Measurements from ENCODE around the gene SPATC1L. TPM values are rescaled to one million over a fixed set of nuclear protein-coding genes. Genes with fewer than 3 reads are reported as not detected.
"Not testable (repeated sequence)": the region's sequence is repeated elsewhere in the genome, so short reads cannot be mapped to it uniquely, and the experiment has no call there.

SPATC1L gene
- total RNA-seq, 2 donors from 2014 or later: 29.5 to 31.9 TPM

- peak overlapping the region; percentile 74 for H3K27ac Mint-ChIP-seq
- 89 to 100% methylated on average over 4 to 6 of the region's 6 CpGs for WGBS, 2 experiments (ENCODE audit: insufficient coverage in 1 of 2, insufficient read length in 1 of 2)
- no peaks in the 10 kb centered on the region for H3K27me3 Mint-ChIP-seq (ENCODE audit: insufficient read depth)
These were observed 11.3 kb downstream of the SPATC1L start for GRCh38 chr21:46172863-46173528.

GRCh38 chr21:46171996-46172862 lies 12.0 kb downstream of the SPATC1L start:
- Histone ChIP-seq H3K27ac (ENCODE audit: low read depth, low read length) (no peak overlapping the region), H3K4me1 (ENCODE audit: control insufficient read depth, insufficient read depth, low read length) (no peaks in the 10 kb centered on the region), H3K9ac (ENCODE audit: extremely low read depth, low read length, poor library complexity, severe bottlenecking) (no peak overlapping the region), H3K36me3 (ENCODE audit: control insufficient read depth, insufficient read depth, low read length) (no peaks in the 10 kb centered on the region), H3K27me3 (ENCODE audit: control insufficient read depth, insufficient read depth, low read length, poor library complexity, severe bottlenecking) (no peaks in the 10 kb centered on the region), H3K9me3 (ENCODE audit: control insufficient read depth, low read length) (peaks cover 7% of the 10 kb centered on the region), H3K4me3 (ENCODE audit: low read length) (no peak overlapping the region)
- H3K27ac Mint-ChIP-seq: no peak overlapping the region
- H3K4me3 Mint-ChIP-seq: no peak overlapping the region
- no peaks in the 10 kb centered on the region for H3K27me3 Mint-ChIP-seq (ENCODE audit: insufficient read depth)
- H3K4me1 Mint-ChIP-seq: no peaks in the 10 kb centered on the region
- TF ChIP-seq CTCF (conservative IDR thresholded peaks at IDR 0.05): no peak
- DNase-seq: no peak
- peaks cover 10% of the 10 kb centered on the region for H3K9me3 Mint-ChIP-seq
- H3K36me3 Mint-ChIP-seq (ENCODE audit: low read depth): peaks cover 11% of the 10 kb centered on the region
- 94 to 96% methylated on average over 12 to 21 of the region's 21 CpGs for WGBS, 2 experiments (ENCODE audit: insufficient coverage in 1 of 2, insufficient read length in 1 of 2)

More at GRCh38 chr21:46172863-46173528, 11.3 kb downstream of the SPATC1L start:
- Mint-ChIP-seq H3K4me1 (no peaks in the 10 kb centered on the region), H3K36me3 (ENCODE audit: low read depth) (peaks cover 11% of the 10 kb centered on the region), H3K4me3 (no peak overlapping the region), H3K9me3 (peaks cover 16% of the 10 kb centered on the region)
- DNase-seq: no peak
- Histone ChIP-seq H3K36me3 (ENCODE audit: control insufficient read depth, insufficient read depth, low read length) (no peaks in the 10 kb centered on the region), H3K9me3 (ENCODE audit: control insufficient read depth, low read length) (peaks cover 8% of the 10 kb centered on the region), H3K4me1 (ENCODE audit: control insufficient read depth, insufficient read depth, low read length) (no peaks in the 10 kb centered on the region), H3K9ac (ENCODE audit: extremely low read depth, low read length, poor library complexity, severe bottlenecking) (no peak overlapping the region), H3K27ac (ENCODE audit: low read depth, low read length) (no peak overlapping the region), H3K27me3 (ENCODE audit: control insufficient read depth, insufficient read depth, low read length, poor library complexity, severe bottlenecking) (no peaks in the 10 kb centered on the region), H3K4me3 (ENCODE audit: low read length) (no peak overlapping the region)
- no peak for TF ChIP-seq CTCF (conservative IDR thresholded peaks at IDR 0.05)

GRCh38 chr21:46171585-46171984 lies 12.7 kb downstream of the SPATC1L start:
- peaks cover under 1% of the 10 kb centered on the region for H3K9me3 ChIP-seq (ENCODE audit: control insufficient read depth, low read length)
- H3K4me3 Mint-ChIP-seq: no peak overlapping the region
- TF ChIP-seq CTCF (conservative IDR thresholded peaks at IDR 0.05): no peak
- H3K9me3 Mint-ChIP-seq: peaks cover 4% of the 10 kb centered on the region
- no peaks in the 10 kb centered on the region for H3K27me3 ChIP-seq (ENCODE audit: control insufficient read depth, insufficient read depth, low read length, poor library complexity, severe bottlenecking)
- H3K4me1 Mint-ChIP-seq: no peaks in the 10 kb centered on the region
- H3K9ac ChIP-seq (ENCODE audit: extremely low read depth, low read length, poor library complexity, severe bottlenecking): no peak overlapping the region
- H3K36me3 Mint-ChIP-seq (ENCODE audit: low read depth): peaks cover 4% of the 10 kb centered on the region
- H3K4me3 ChIP-seq (ENCODE audit: low read length): no peak overlapping the region
- H3K27me3 Mint-ChIP-seq (ENCODE audit: insufficient read depth): no peaks in the 10 kb centered on the region
- DNase-seq: no peak
- WGBS, 2 experiments (ENCODE audit: insufficient coverage in 1 of 2, insufficient read length in 1 of 2): 85 to 100% methylated on average over 2 of the region's 2 CpGs
- H3K4me1 ChIP-seq (ENCODE audit: control insufficient read depth, insufficient read depth, low read length): no peaks in the 10 kb centered on the region
- H3K27ac ChIP-seq (ENCODE audit: low read depth, low read length): no peak overlapping the region
- no peak overlapping the region for H3K27ac Mint-ChIP-seq
- no peaks in the 10 kb centered on the region for H3K36me3 ChIP-seq (ENCODE audit: control insufficient read depth, insufficient read depth, low read length)

- not testable (repeated sequence) for H3K9me3 ChIP-seq (ENCODE audit: control insufficient read depth, low read length); H3K27me3 Mint-ChIP-seq (ENCODE audit: insufficient read depth); H3K36me3 ChIP-seq (ENCODE audit: control insufficient read depth, insufficient read depth, low read length); H3K9me3 Mint-ChIP-seq; H3K4me3 ChIP-seq (ENCODE audit: low read length); H3K27ac ChIP-seq (ENCODE audit: low read depth, low read length); H3K4me1 Mint-ChIP-seq; H3K27ac Mint-ChIP-seq; H3K9ac ChIP-seq (ENCODE audit: extremely low read depth, low read length, poor library complexity, severe bottlenecking); H3K36me3 Mint-ChIP-seq (ENCODE audit: low read depth); H3K4me3 Mint-ChIP-seq; H3K4me1 ChIP-seq (ENCODE audit: control insufficient read depth, insufficient read depth, low read length); H3K27me3 ChIP-seq (ENCODE audit: control insufficient read depth, insufficient read depth, low read length, poor library complexity, severe bottlenecking); DNase-seq
- 89 to 100% methylated on average over 1 of the region's 1 CpG for WGBS, 2 experiments (ENCODE audit: insufficient coverage in 1 of 2, insufficient read length in 1 of 2)
These were observed 13.6 kb downstream of the SPATC1L start for GRCh38 chr21:46170436-46171193.
